Caco-2 (cell line): ENCODE measurements around the gene SGCB. TPM values are rescaled to one million over a fixed set of nuclear protein-coding genes. Genes with fewer than 3 reads are reported as not detected.

Source experiments
- BruUV-seq: library from RNA; stranded (reverse); fragments of 400-500 nt; replicated peaks from 2 replicates; lab custom pipeline; 2021; lab: Mats Ljungman, UMichigan
- CTCF ChIA-PET: fragments of 300-600 bp; sonication (Branson Sonifier 250); formaldehyde crosslinking; loops from one replicate; lab custom pipeline; 2022; ENCODE audit warnings: antibody characterized with exemption; lab: Charles Lee
- POLR2A ChIA-PET: fragments of 300-600 bp; sonication (Branson Sonifier 250); formaldehyde crosslinking; loops from one replicate; lab custom pipeline; 2022; ENCODE audit warnings: antibody characterized with exemption; lab: Charles Lee
- DNase-seq, 2 experiments: peaks; one replicate each; pipeline versions ENCODE4 v3.0.0 to v3.0.0-alpha.2; 2020 to 2022
- H3K27me3 ChIP-seq: replicated peaks from 2 replicates; pipeline ENCODE4 v1.6.0; 2011; ENCODE audit warnings: low read length; ENCODE audit not compliant: control insufficient read depth, insufficient read depth
- H3K36me3 ChIP-seq: 2 replicates; pipeline ENCODE4 v1.5.1; 2011; ENCODE audit warnings: low read length; ENCODE audit not compliant: control insufficient read depth, insufficient read depth
- H3K4me1 ChIP-seq: fragments of 250-450 bp; sonication (Bioruptor Pico); 2 replicates; pipeline ENCODE4 v1.5.1; 2020; ENCODE audit warnings: mild to moderate bottlenecking
- H3K4me3 ChIP-seq: 2 replicates; pipeline ENCODE4 v1.5.1; 2011; ENCODE audit warnings: low read depth, mild to moderate bottlenecking, control low read depth, low read length
- H3K9me3 ChIP-seq: fragments of 250-450 bp; sonication (Bioruptor Pico); 2 replicates; pipeline ENCODE4 v1.5.1; 2020; ENCODE audit warnings: mild to moderate bottlenecking, moderate library complexity
- H3K27ac Mint-ChIP-seq: one replicate; pipeline ENCODE4 v1.8.0; 2022; ENCODE audit warnings: mixed read lengths; ENCODE audit not compliant: unreplicated experiment
- H3K27me3 Mint-ChIP-seq: one replicate; pipeline ENCODE4 v1.8.0; 2022; ENCODE audit warnings: mixed read lengths; ENCODE audit not compliant: insufficient read depth, unreplicated experiment
- H3K36me3 Mint-ChIP-seq: one replicate; pipeline ENCODE4 v1.8.0; 2022; ENCODE audit warnings: mild to moderate bottlenecking, mixed read lengths; ENCODE audit not compliant: insufficient read depth, unreplicated experiment
- H3K4me1 Mint-ChIP-seq: one replicate; pipeline ENCODE4 v1.8.0; 2022; ENCODE audit warnings: low read depth, mixed read lengths; ENCODE audit not compliant: unreplicated experiment
- H3K4me3 Mint-ChIP-seq: one replicate; pipeline ENCODE4 v1.8.0; 2022; ENCODE audit warnings: mild to moderate bottlenecking, moderate library complexity, mixed read lengths; ENCODE audit not compliant: unreplicated experiment
- H3K9me3 Mint-ChIP-seq: one replicate; pipeline ENCODE4 v1.8.0; 2022; ENCODE audit warnings: mixed read lengths; ENCODE audit not compliant: unreplicated experiment
- intact Hi-C: fragments of 100-400 bp; cut with micrococcal nuclease; formaldehyde crosslinking; loops from one replicate; pipeline ENCODE4 v1.10.0; 2022; ENCODE audit not compliant: unreplicated experiment
- total RNA-seq: library from RNA; stranded (reverse); gene quantifications from 2 replicates; pipeline ENCODE4 v1.2.3, GENCODE V29; 2022
- TF ChIP-seq, protein P1 (sequence below), 2 experiments: fragments of 200-600 bp in 1 of 2; IDR thresholded peaks; 1 replicate in 1 of 2; 2 replicates in 1 of 2; pipeline versions ENCODE4 v1.5.1 to v1.8.0; 2011 to 2022; ENCODE audit warnings: antibody characterized with exemption in 1 of 2, control low read depth in 1 of 2, inconsistent platforms in 1 of 2, low read depth in 1 of 2, low read length in 1 of 2, mild to moderate bottlenecking in 1 of 2, moderate library complexity in 1 of 2; ENCODE audit not compliant: insufficient read depth in 1 of 2, severe bottlenecking in 1 of 2, unreplicated experiment in 1 of 2

The SGCB gene
- total RNA-seq, 1 experiment from 2014 or later, result 7.2 TPM

DNA sequence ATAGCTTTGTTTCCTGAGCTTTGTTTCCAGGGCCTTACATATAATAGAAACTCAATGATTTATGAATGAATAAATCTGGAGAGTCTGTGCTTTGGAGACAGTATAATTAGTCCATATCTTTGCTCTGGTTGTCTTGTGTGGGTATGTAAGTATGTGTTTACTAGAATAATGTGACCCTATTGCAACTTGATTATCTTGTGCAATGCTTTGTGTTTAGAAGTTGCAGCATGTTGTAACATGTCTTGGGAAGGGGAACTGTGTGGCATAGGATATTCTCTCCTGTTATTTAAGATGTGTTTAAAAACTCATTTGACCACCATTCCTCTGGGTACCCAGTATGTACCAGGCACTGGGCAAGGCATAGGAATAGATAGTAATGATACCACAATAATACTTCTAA lies 19.1 kb upstream of the SGCB start:
- TF ChIP-seq, protein P1, sequence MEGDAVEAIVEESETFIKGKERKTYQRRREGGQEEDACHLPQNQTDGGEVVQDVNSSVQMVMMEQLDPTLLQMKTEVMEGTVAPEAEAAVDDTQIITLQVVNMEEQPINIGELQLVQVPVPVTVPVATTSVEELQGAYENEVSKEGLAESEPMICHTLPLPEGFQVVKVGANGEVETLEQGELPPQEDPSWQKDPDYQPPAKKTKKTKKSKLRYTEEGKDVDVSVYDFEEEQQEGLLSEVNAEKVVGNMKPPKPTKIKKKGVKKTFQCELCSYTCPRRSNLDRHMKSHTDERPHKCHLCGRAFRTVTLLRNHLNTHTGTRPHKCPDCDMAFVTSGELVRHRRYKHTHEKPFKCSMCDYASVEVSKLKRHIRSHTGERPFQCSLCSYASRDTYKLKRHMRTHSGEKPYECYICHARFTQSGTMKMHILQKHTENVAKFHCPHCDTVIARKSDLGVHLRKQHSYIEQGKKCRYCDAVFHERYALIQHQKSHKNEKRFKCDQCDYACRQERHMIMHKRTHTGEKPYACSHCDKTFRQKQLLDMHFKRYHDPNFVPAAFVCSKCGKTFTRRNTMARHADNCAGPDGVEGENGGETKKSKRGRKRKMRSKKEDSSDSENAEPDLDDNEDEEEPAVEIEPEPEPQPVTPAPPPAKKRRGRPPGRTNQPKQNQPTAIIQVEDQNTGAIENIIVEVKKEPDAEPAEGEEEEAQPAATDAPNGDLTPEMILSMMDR (IDR thresholded peaks at IDR 0.05; ENCODE audit: insufficient read depth in 1 of 2, low read depth in 1 of 2, low read length in 1 of 2, severe bottlenecking in 1 of 2, unreplicated experiment in 1 of 2), result no peak
- BruUV-seq, result no TSS peak
- H3K9me3 Mint-ChIP-seq, result no peaks in the 10 kb centered on the region
- no peaks in the 10 kb centered on the region for H3K36me3 ChIP-seq
- H3K4me1 Mint-ChIP-seq, result no peaks in the 10 kb centered on the region
- H3K27me3 ChIP-seq, result no peaks in the 10 kb centered on the region
- CTCF ChIA-PET, result no interaction called here
- H3K9me3 ChIP-seq, result no peaks in the 10 kb centered on the region
- H3K4me3 Mint-ChIP-seq, result no peak overlapping the region
- no peaks in the 10 kb centered on the region for H3K36me3 Mint-ChIP-seq
- no peak overlapping the region for H3K27ac Mint-ChIP-seq
- peaks cover 27% of the 10 kb centered on the region for H3K27me3 Mint-ChIP-seq
- POLR2A ChIA-PET, result no interaction called here
- no peaks in the 10 kb centered on the region for H3K4me1 ChIP-seq
- no peak for DNase-seq
- no peak overlapping the region for H3K4me3 ChIP-seq
- intact Hi-C loops, result no loop called here

DNA sequence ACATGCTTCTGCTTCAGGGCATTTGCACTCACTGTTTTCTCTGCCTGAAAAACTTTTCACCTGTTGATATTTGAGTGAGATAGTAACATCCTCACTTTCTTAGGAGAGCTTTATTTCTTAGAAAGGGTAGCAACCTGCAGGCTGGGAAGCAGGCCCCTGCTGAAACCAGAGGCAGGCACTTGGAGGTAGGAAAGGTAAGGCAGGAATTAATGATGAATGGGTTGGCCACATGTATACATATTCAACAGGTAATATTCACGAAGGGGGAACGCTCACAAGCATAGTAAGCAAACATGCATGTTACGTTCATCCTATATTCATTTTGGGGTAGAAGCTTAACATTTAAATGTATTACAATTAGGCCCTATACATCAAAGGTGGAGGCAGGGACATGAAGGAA lies 16.2 kb upstream of the SGCB start:
- H3K27ac Mint-ChIP-seq, result no peak overlapping the region
- no peaks in the 10 kb centered on the region for H3K9me3 Mint-ChIP-seq
- no TSS peak for BruUV-seq
- H3K4me3 Mint-ChIP-seq, result no peak overlapping the region
- no peaks in the 10 kb centered on the region for H3K36me3 ChIP-seq
- no peaks in the 10 kb centered on the region for H3K4me1 Mint-ChIP-seq
- DNase-seq, result no peak
- H3K4me1 ChIP-seq, result no peaks in the 10 kb centered on the region
- ChIA-PET POLR2A (no interaction called here), CTCF (no interaction called here)
- H3K9me3 ChIP-seq, result no peaks in the 10 kb centered on the region
- intact Hi-C loops, result no loop called here
- H3K4me3 ChIP-seq, result no peak overlapping the region
- TF ChIP-seq, protein P1 (IDR thresholded peaks at IDR 0.05; ENCODE audit: insufficient read depth in 1 of 2, low read depth in 1 of 2, low read length in 1 of 2, severe bottlenecking in 1 of 2, unreplicated experiment in 1 of 2), result no peak
- H3K36me3 Mint-ChIP-seq, result no peaks in the 10 kb centered on the region
- H3K27me3 Mint-ChIP-seq, result peaks cover 21% of the 10 kb centered on the region
- no peaks in the 10 kb centered on the region for H3K27me3 ChIP-seq

DNA sequence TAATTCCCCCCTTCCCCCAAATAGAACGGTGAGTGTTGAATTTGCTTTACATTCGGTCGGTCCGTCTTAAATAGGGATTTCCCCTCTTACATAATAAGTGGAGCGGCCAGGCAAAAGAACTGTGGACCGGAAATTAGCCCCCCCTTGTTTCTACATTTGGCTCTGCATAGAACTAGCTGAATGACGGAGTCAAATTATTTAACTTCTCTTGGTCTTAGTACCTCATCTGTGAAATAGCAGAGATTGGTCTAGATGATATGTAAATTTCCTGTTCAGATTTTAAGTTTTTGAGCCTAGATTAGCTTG lies 14.3 kb upstream of the SGCB start:
- H3K9me3 Mint-ChIP-seq, result no peaks in the 10 kb centered on the region
- H3K27ac Mint-ChIP-seq, result no peak overlapping the region
- no peak overlapping the region for H3K4me3 ChIP-seq
- H3K4me1 Mint-ChIP-seq, result no peaks in the 10 kb centered on the region
- H3K27me3 ChIP-seq, result no peaks in the 10 kb centered on the region
- intact Hi-C loops, result no loop called here
- no peak for DNase-seq
- peaks cover 24% of the 10 kb centered on the region for H3K27me3 Mint-ChIP-seq
- H3K4me1 ChIP-seq, result no peaks in the 10 kb centered on the region
- no TSS peak for BruUV-seq
- H3K36me3 Mint-ChIP-seq, result no peaks in the 10 kb centered on the region
- ChIA-PET CTCF (no interaction called here), POLR2A (no interaction called here)
- TF ChIP-seq, protein P1 (IDR thresholded peaks at IDR 0.05; ENCODE audit: insufficient read depth in 1 of 2, low read depth in 1 of 2, low read length in 1 of 2, severe bottlenecking in 1 of 2, unreplicated experiment in 1 of 2), result no peak
- no peaks in the 10 kb centered on the region for H3K36me3 ChIP-seq
- peak overlapping the region; percentile 64 for H3K4me3 Mint-ChIP-seq
- H3K9me3 ChIP-seq, result no peaks in the 10 kb centered on the region
